AG04450 (cell line): ENCODE measurements around the gene CWF19L1. TPM values are rescaled to one million over a fixed set of nuclear protein-coding genes. Genes with fewer than 3 reads are reported as not detected.

ENCODE experiments used
- CTCF ChIA-PET: fragments of 300-600, 350-600 bp; formaldehyde crosslinking; extraction: SDS; loops from one replicate; lab custom pipeline; 2022; ENCODE audit warnings: antibody characterized with exemption, inconsistent platforms; lab: Charles Lee
- POLR2A ChIA-PET: fragments of 350-600 bp; formaldehyde crosslinking; extraction: SDS; loops from one replicate; lab custom pipeline; 2021; ENCODE audit warnings: antibody characterized with exemption, inconsistent platforms; lab: Yijun Ruan, JAX
- DNase-seq: peaks from one replicate; pipeline ENCODE4 v3.0.0-alpha.2; 2011; ENCODE audit warnings: low read depth, low spot score
- H3K27ac ChIP-seq: one replicate; pipeline ENCODE4 v1.5.1; 2012; ENCODE audit warnings: low read depth, low read length, control low read depth
- H3K27me3 ChIP-seq: one replicate; pipeline ENCODE4 v1.6.0; 2012; ENCODE audit warnings: low read length; ENCODE audit not compliant: control insufficient read depth, insufficient read depth
- H3K4me3 ChIP-seq: 2 replicates; pipeline ENCODE4 v1.5.1; 2011; ENCODE audit warnings: mild to moderate bottlenecking, low read depth, low read length, control low read depth
- H3K9me3 ChIP-seq: 2 replicates; pipeline ENCODE4 v1.5.1; 2012; ENCODE audit warnings: low read length; ENCODE audit not compliant: control insufficient read depth, insufficient read depth
- CTCF ChIP-seq: IDR thresholded peaks from 2 replicates; pipeline ENCODE4 v1.5.1; 2011; ENCODE audit warnings: low read depth, low read length, control low read depth, inconsistent platforms
- polyA plus RNA-seq: library from polyadenylated mRNA; depleted of rRNA; stranded (reverse); fragments of >200 nt; gene quantifications from 2 replicates; pipeline ENCODE4 v1.2.3, GENCODE V29; 2011; rRNA removed
- small RNA-seq: library from RNA; depleted of rRNA; stranded (forward); fragments of <200 nt; gene quantifications from one replicate; pipeline ENCODE3, GENCODE V24; 2012; ENCODE audit warnings: low read depth; ENCODE audit not compliant: insufficient read length

The CWF19L1 gene
- polyA plus RNA-seq, 1 experiment = 15.8 TPM

GRCh38 chr10:100183481-100183880 is 84.0 kb downstream of the CWF19L1 start:
- H3K9me3 ChIP-seq = no peaks in the 10 kb centered on the region
- no peak for TF ChIP-seq CTCF
- CTCF ChIA-PET = interaction anchor here (0.5 to 3.4 kb wide), 2 partner anchors 338 to 441 kb away, joined by 4 to 24 read pairs; no protein-coding TSS in a partner anchor
- H3K27me3 ChIP-seq = no peaks in the 10 kb centered on the region
- POLR2A ChIA-PET = no interaction called here
- H3K4me3 ChIP-seq = no peak overlapping the region
- DNase-seq = no peak
- H3K27ac ChIP-seq = no peak overlapping the region

DNA sequence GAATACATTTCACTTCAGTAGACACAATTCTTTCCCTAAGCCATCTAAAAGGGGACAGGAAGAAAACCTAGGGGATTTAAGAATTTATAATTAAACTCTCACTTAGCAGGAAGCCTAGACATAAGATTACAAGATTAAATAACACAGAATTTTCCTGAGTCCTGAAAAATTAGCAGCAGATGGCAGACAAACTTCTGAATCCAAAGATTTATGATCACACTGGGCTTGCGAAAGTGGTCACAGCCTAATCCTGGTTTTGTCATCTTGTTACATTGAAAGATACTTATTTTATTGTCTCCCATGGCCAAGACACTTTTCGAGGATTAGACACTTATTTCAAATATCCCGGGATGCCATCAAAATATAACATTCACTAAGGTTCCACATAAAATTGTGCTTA is 84.5 kb downstream of the CWF19L1 start:
- ChIA-PET POLR2A (no interaction called here), CTCF (interaction anchor here (0.7 to 3.4 kb wide), 2 partner anchors 119 to 337 kb away, joined by 3 to 24 read pairs; no protein-coding TSS in a partner anchor)
- Histone ChIP-seq H3K4me3 (no peak overlapping the region), H3K9me3 (no peaks in the 10 kb centered on the region), H3K27me3 (no peaks in the 10 kb centered on the region), H3K27ac (no peak overlapping the region)
- no peak for DNase-seq
- TF ChIP-seq CTCF = no peak

Small RNA genes lying within 50 kb of the gene (small RNA-seq; reads per million reads assigned to genes)
- gene RNU6-422P = not detected
- gene SNORA12 = not detected

Other genes with a start within 250 kb of the CWF19L1 start
- gene CPN1, start 185.8 kb downstream of the CWF19L1 start, polyA plus RNA-seq = not detected in 2 replicates
- 40.4 and 50.1 TPM in 2 replicates for gene ERLIN1, start 81.6 kb downstream of the CWF19L1 start, polyA plus RNA-seq
- 15.9 and 22.4 TPM in 2 replicates for gene CHUK, start 38.0 kb downstream of the CWF19L1 start, polyA plus RNA-seq
- gene BLOC1S2, start 19.0 kb upstream of the CWF19L1 start, polyA plus RNA-seq = 48.0 and 75.0 TPM in 2 replicates
- not detected in 2 replicates for gene PKD2L1, start 62.6 kb upstream of the CWF19L1 start, polyA plus RNA-seq
- 133 and 148 TPM in 2 replicates for gene SCD, start 79.6 kb upstream of the CWF19L1 start, polyA plus RNA-seq
- not detected in 2 replicates for gene WNT8B, start 195.4 kb upstream of the CWF19L1 start, polyA plus RNA-seq